Measurements from ENCODE around the gene MIS18BP1.
"Not testable (repeated sequence)": the region's sequence is repeated elsewhere in the genome, so short reads cannot be mapped to it uniquely, and the experiment has no call there.

The MIS18BP1 gene

GRCh38 chr14:45246151-45246550 is 6.9 kb downstream of the MIS18BP1 start:
- no peak for DNase-seq (ENCODE audit: low read depth)

GRCh38 chr14:45242706-45243105 is 10.3 kb downstream of the MIS18BP1 start:
- DNase-seq (ENCODE audit: low read depth): no peak

GRCh38 chr14:45238988-45239387 is 14.0 kb downstream of the MIS18BP1 start:
- DNase-seq (ENCODE audit: low read depth): no peak

GRCh38 chr14:45227566-45227965 is 25.4 kb downstream of the MIS18BP1 start:
- no peak for DNase-seq (ENCODE audit: low read depth)

GRCh38 chr14:45222485-45223262 is 30.3 kb downstream of the MIS18BP1 start:
- no peak for DNase-seq (ENCODE audit: low read depth)

- DNase-seq (ENCODE audit: low read depth): not testable (repeated sequence)
Observed at GRCh38 chr14:45214341-45214740, 38.7 kb downstream of the MIS18BP1 start.

- not testable (repeated sequence) for DNase-seq (ENCODE audit: low read depth)
Observed at GRCh38 chr14:45213716-45214115, 39.3 kb downstream of the MIS18BP1 start.

- DNase-seq (ENCODE audit: low read depth): no peak
Observed at GRCh38 chr14:45212231-45212630, 40.8 kb downstream of the MIS18BP1 start.

- no peak for DNase-seq (ENCODE audit: low read depth)
Observed at GRCh38 chr14:45211295-45211694, 41.7 kb downstream of the MIS18BP1 start.

GRCh38 chr14:45210159-45210558 is 42.8 kb downstream of the MIS18BP1 start:
- no peak for DNase-seq (ENCODE audit: low read depth)

GRCh38 chr14:45204241-45204640 is 48.8 kb downstream of the MIS18BP1 start:
- no peak for DNase-seq (ENCODE audit: low read depth)

GRCh38 chr14:45201905-45202304 is 51.1 kb downstream of the MIS18BP1 start:
- no peak for DNase-seq (ENCODE audit: low read depth)

- no peak for DNase-seq (ENCODE audit: low read depth)
Observed at GRCh38 chr14:45199230-45199629, 53.8 kb downstream of the MIS18BP1 start.

GRCh38 chr14:45198551-45198950 is 54.5 kb downstream of the MIS18BP1 start:
- DNase-seq (ENCODE audit: low read depth): no peak

GRCh38 chr14:45194964-45195363 is 58.0 kb downstream of the MIS18BP1 start:
- DNase-seq (ENCODE audit: low read depth): no peak

GRCh38 chr14:45185100-45185814 is 67.7 kb downstream of the MIS18BP1 start:
- DNase-seq (ENCODE audit: low read depth): no peak

GRCh38 chr14:45181806-45182205 is 71.2 kb downstream of the MIS18BP1 start:
- DNase-seq (ENCODE audit: low read depth): no peak

- no peak for DNase-seq (ENCODE audit: low read depth)
Observed at GRCh38 chr14:45181329-45181728, 71.7 kb downstream of the MIS18BP1 start.

GRCh38 chr14:45177076-45177475 is 75.9 kb downstream of the MIS18BP1 start:
- no peak for DNase-seq (ENCODE audit: low read depth)

GRCh38 chr14:45169906-45170305 is 83.1 kb downstream of the MIS18BP1 start:
- DNase-seq (ENCODE audit: low read depth): no peak

- no peak for DNase-seq (ENCODE audit: low read depth)
Observed at GRCh38 chr14:45156067-45156466, 96.9 kb downstream of the MIS18BP1 start.
